Choroid plexus epithelial cell (primary cell): ENCODE results near the gene GLMP.

Experiments used
- DNase-seq: peaks from one replicate; pipeline ENCODE4 v3.0.0-alpha.2; 2010; ENCODE audit warnings: low read depth
- H3K4me3 ChIP-seq: 2 replicates; pipeline ENCODE4 v1.5.1; 2011; ENCODE audit warnings: low read depth, mild to moderate bottlenecking, control low read depth, low read length, moderate library complexity
- CTCF ChIP-seq: conservative IDR thresholded peaks from 2 replicates; pipeline ENCODE4 v1.5.1; 2011; ENCODE audit warnings: low read depth, mild to moderate bottlenecking, control low read depth, inconsistent platforms, low read length, moderate library complexity

The GLMP gene

GRCh38 chr1:156263288-156263655 is 32.2 kb downstream of the GLMP start:
- TF ChIP-seq CTCF, result no peak
- H3K4me3 ChIP-seq, result no peak overlapping the region
- no peak for DNase-seq

- H3K4me3 ChIP-seq, result no peak overlapping the region
- peak; percentile 64 for DNase-seq
Measured at GRCh38 chr1:156262461-156263287, 32.8 kb downstream of the GLMP start.

GRCh38 chr1:156260896-156261295 is 34.6 kb downstream of the GLMP start:
- H3K4me3 ChIP-seq, result no peak overlapping the region
- TF ChIP-seq CTCF, result no peak
- no peak for DNase-seq

More at GRCh38 chr1:156262461-156263287, 32.8 kb downstream of the GLMP start:
- no peak for TF ChIP-seq CTCF

- peak; percentile 37 for TF ChIP-seq CTCF
- DNase-seq, result peak; percentile 34
- no peak overlapping the region for H3K4me3 ChIP-seq
Measured at GRCh38 chr1:156259805-156260204, 35.7 kb downstream of the GLMP start.

- no peak for TF ChIP-seq CTCF
- no peak overlapping the region for H3K4me3 ChIP-seq
- DNase-seq, result no peak
Measured at GRCh38 chr1:156258859-156259258, 36.6 kb downstream of the GLMP start.

GRCh38 chr1:156257711-156258110 is 37.8 kb downstream of the GLMP start:
- no peak overlapping the region for H3K4me3 ChIP-seq
- DNase-seq, result no peak
- TF ChIP-seq CTCF, result no peak

GRCh38 chr1:156253634-156254033 is 41.8 kb downstream of the GLMP start:
- no peak for TF ChIP-seq CTCF
- no peak for DNase-seq
- no peak overlapping the region for H3K4me3 ChIP-seq
